GM18508 (cell line): ENCODE results near the gene CERCAM.
"Not testable (repeated sequence)": the region's sequence is repeated elsewhere in the genome, so short reads cannot be mapped to it uniquely, and the experiment has no call there.

ENCODE experiments used
- ATAC-seq: cut with Tn5 transposase; IDR thresholded peaks from one replicate; pipeline ENCODE4 v1.9.1; 2021; ENCODE audit warnings: moderate number of reproducible peaks; ENCODE audit not compliant: insufficient read depth, unreplicated experiment

The CERCAM gene

DNA sequence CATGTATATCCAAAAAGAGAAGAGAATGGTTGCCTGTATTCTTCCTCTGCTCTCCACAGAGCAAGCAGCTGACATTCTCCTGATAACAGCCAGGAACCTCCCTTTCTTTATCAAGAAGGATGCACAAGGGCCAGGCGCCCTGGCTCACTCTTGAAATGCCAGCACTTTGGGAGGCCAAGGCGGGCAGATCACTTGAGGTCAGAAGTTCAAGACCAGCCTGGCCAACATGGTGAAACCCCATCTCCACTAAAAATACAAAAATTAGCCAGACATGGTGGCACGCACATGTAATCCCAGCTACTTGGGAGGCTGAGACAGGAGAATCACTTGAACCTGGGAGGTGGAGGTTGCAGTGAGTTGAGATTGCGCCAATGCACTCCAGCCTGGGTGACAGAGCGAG lies 25.8 kb downstream of the CERCAM start:
- ATAC-seq: not testable (repeated sequence)

DNA sequence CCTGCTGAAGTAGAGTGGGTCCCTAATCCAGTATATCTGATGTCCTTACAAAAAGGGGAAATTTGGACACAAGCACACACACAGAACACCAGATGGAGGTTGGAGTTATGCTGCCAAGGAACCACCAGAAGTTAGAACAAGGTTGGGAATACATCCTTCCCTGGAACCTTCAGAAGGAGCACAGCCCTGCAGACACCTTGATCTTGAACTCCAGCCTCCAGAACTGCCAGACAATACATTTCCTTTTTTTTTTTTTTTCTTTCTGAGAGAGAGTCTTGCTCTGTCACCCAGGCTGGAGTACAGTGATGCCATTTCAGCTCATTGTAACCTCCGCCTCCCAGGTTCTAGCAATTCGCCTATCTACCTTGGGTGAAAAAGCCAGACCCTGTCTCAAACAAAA lies 28.1 kb downstream of the CERCAM start:
- no peak for ATAC-seq

DNA sequence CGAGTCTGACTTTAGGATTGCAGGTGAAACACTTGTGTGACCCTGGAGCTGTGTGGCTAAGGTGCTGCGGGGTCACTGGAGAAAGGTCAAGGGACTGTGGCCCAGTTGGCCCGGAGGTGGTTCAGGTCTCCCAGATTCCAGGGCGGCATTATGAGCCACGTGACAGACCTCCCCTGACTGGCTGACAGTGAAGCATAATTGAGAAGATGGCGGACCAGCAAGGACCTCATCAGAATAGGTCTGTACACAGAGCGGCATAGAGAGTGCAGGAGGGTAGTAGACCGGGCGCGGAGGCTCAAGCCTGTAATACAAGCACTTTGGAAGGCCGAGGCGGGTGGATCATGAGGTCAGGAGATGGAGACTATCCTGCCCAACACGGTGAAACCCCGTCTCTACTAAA lies 34.3 kb downstream of the CERCAM start:
- ATAC-seq: no peak

DNA sequence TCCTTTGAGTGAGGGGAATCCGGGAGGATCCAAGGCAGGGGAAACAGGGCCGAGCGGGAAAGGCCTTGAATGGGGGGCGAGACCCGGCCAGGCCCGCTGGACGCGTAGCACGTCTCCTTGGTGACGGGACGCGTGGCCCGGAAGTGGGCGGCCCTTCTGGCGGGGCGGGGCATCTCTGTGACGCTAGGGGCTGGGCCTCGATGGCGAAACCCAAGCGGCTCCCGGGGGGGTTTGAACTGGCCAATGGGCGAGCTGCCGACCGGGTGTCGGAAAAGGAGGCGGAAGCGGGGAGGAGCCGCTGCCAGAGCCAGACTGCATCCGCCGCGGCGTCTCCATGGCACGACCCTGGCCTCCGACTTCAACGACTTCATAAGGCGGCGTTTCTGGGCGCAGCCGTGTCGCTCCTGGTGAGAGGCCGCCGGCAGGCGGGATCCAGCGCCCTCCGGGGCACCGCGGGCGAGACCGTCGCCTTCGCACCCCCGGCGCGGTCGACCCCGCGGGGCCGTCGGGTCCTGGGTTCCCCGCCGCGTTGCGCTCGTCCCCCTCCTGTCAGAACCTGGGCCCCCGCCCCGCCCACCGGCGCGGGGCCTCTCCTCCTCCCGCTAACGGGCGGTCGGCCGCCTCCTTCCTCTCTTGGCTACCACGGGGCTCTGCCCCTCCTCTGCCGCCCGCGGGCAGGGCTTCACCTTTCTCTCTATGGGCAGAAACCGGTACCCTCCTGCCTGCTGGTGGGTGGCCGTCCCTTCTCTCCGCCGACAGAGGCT lies 35.4 kb downstream of the CERCAM start, which contains the start of gene ODF2:
ODF2 (plus strand) TSS at position 158 of the 764 bp plus-strand sequence; CDS start at position 244, 86 bp downstream.
- peak; percentile 50 for ATAC-seq

GRCh38 chr9:128456613-128457061 lies 36.0 kb downstream of the CERCAM start:
- peak; percentile 30 for ATAC-seq

- no peak for ATAC-seq
Observed at GRCh38 chr9:128457207-128457606, 36.5 kb downstream of the CERCAM start.

- no peak for ATAC-seq
Observed at GRCh38 chr9:128459011-128459410, 38.4 kb downstream of the CERCAM start.

GRCh38 chr9:128469070-128469469 lies 48.4 kb downstream of the CERCAM start:
- no peak for ATAC-seq

DNA sequence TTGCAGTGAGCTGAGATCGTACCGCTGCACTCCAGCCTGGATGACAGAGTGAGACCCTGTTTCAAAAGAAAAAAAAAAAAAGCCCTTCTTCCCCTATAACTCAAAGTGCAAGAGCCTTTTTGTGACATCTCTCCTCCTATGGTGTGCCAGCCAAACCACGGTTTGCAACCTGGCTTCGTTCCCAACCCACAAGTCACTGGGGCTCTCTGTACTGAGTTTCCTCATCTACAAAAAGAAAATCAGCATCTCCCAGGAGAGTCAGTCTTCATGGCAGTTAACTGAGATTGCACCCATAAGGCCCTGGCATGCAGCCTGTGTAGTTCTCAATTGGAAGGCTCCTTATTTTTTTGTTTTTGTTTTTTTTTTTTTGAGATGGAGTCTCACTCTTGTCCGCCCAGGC lies 49.9 kb downstream of the CERCAM start:
- no peak for ATAC-seq

- no peak for ATAC-seq
Observed at GRCh38 chr9:128473104-128473503, 52.4 kb downstream of the CERCAM start.

DNA sequence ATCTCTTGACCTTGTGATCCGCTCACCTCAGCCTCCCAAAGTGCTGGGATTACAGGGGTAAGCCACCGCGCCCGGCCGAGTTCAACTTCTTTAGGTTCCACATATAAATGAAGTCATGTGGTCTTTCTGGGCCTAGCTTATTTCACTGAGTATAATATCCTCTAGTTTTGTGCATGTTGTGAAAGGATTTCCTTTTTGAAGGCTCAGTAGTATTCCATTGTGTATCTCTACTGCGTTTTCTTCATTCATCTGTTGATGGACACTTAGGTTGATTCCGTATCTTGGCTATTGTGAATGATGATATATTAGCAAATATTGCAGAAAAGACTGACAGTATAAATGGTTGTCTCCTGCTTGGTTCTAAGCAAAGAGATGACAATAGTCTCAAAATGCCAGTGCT lies 55.2 kb downstream of the CERCAM start:
- ATAC-seq: no peak

- ATAC-seq: no peak
Observed at GRCh38 chr9:128479262-128479661, 58.6 kb downstream of the CERCAM start.

DNA sequence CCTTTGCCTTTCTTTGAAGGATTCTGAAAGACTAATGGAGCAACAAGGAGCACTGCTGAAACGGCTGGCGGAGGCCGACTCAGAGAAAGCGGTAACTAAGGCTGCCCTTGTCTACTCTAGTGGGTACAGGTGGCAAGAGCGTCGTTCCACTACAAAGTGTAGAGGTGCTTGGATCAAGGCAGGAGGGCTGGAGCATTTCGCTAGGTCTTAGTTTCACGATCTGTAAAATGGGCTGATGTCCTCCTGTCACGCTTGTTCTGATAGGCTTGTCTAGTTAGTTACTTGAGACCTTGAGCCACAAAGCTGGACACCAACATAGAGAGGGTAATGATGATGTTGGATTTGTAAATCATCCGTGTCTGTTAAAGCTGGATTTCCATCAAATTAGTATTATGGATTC lies 60.9 kb downstream of the CERCAM start:
- no peak for ATAC-seq

- ATAC-seq: no peak
Observed at GRCh38 chr9:128482186-128482585, 61.5 kb downstream of the CERCAM start.

GRCh38 chr9:128484686-128485413 lies 64.2 kb downstream of the CERCAM start:
- ATAC-seq: no peak

DNA sequence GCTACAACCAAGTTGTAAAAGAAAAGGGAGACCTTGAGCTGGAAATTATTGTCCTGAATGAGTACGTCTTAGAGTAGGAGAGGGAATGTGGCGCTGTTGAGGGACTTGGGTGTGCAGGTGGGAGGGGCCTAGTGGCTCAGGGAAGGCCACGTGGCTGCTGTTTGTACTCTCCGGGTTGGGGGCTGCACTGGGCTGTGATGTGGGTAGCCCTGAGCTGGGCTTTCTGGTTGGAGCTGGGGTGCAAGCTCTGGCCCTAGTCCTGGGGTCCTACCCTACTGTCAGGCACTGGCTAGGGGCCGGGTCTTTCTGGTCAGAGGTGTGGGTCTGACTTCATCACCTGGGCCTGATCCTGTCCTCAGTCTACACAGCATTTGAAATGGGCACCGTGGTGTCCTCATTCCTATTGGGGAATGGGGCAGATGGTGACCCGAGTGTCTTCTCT lies 64.8 kb downstream of the CERCAM start:
- no peak for ATAC-seq

- ATAC-seq: no peak
Observed at GRCh38 chr9:128486201-128486600, 65.5 kb downstream of the CERCAM start.
